GM21717 (cell line): ENCODE measurements around the gene MEIS3.
"Not testable (repeated sequence)": the region's sequence is repeated elsewhere in the genome, so short reads cannot be mapped to it uniquely, and the experiment has no call there.

Experiments
- ATAC-seq: cut with Tn5 transposase; IDR thresholded peaks from one replicate; pipeline ENCODE4 v1.9.1; 2021; ENCODE audit warnings: mild to moderate bottlenecking, moderate library complexity; ENCODE audit not compliant: unreplicated experiment

MEIS3 gene

GRCh38 chr19:47365455-47365854 lies 53.9 kb downstream of the MEIS3 start:
- not testable (repeated sequence) for ATAC-seq

- ATAC-seq, result no peak
These were observed 55.4 kb downstream of the MEIS3 start for GRCh38 chr19:47363758-47364531.

GRCh38 chr19:47362321-47362720 lies 57.0 kb downstream of the MEIS3 start:
- no peak for ATAC-seq

- ATAC-seq, result no peak
These were observed 60.4 kb downstream of the MEIS3 start for GRCh38 chr19:47358936-47359335.

GRCh38 chr19:47357788-47358680 lies 61.3 kb downstream of the MEIS3 start:
- ATAC-seq, result no peak

GRCh38 chr19:47356900-47357299 lies 62.4 kb downstream of the MEIS3 start:
- ATAC-seq, result no peak

- ATAC-seq, result no peak
These were observed 66.0 kb downstream of the MEIS3 start for GRCh38 chr19:47353307-47353712.
